Neural cell (in vitro differentiated cells): ENCODE measurements around the gene PWWP2B. TPM values are rescaled to one million over a fixed set of nuclear protein-coding genes. Genes with fewer than 3 reads are reported as not detected.
A peak's percentile ranks its signal among the peaks of the same experiment; 100 is the strongest.

Experiments
- H2AFZ ChIP-seq: fragments of 200-600, 300-800 bp; sonication (generic), shearing (Covaris generic); 2 replicates; pipeline ENCODE4 v1.6.0; 2014; ENCODE audit warnings: low read depth, mild to moderate bottlenecking, antibody characterized with exemption, low read length, moderate library complexity
- H3F3A ChIP-seq: fragments of 200-600 bp; shearing (Covaris generic); 2 replicates; pipeline ENCODE4 v1.6.1; 2016; ENCODE audit warnings: mild to moderate bottlenecking, moderate library complexity, mixed read lengths, antibody characterized with exemption, low read length; ENCODE audit not compliant: insufficient read depth, poor library complexity, severe bottlenecking
- H3K27ac ChIP-seq: fragments of 200-600, 300-800 bp; sonication (generic), shearing (Covaris generic); 2 replicates; pipeline ENCODE4 v1.5.1; 2014; ENCODE audit warnings: mild to moderate bottlenecking, low read length, moderate library complexity
- H3K27me3 ChIP-seq: fragments of 300-800, 200-600 bp; sonication (generic), shearing (Covaris generic); 2 replicates; pipeline ENCODE4 v1.6.0; 2014; ENCODE audit warnings: mild to moderate bottlenecking, low read depth, low read length, moderate library complexity; ENCODE audit not compliant: insufficient read depth
- H3K36me3 ChIP-seq: fragments of 300-800, 200-600 bp; sonication (generic), shearing (Covaris generic); 2 replicates; pipeline ENCODE4 v1.5.1; 2014; ENCODE audit warnings: mild to moderate bottlenecking, antibody characterized with exemption, low read length, moderate library complexity; ENCODE audit not compliant: insufficient read depth
- H3K4me2 ChIP-seq: fragments of 300-800, 200-600 bp; sonication (generic), shearing (Covaris generic); 2 replicates; pipeline ENCODE4 v1.6.0; 2014; ENCODE audit warnings: mild to moderate bottlenecking, low read length
- H3K4me3 ChIP-seq: fragments of 300-800, 200-600 bp; sonication (generic), shearing (Covaris generic); 2 replicates; pipeline ENCODE4 v1.5.1; 2014; ENCODE audit warnings: mild to moderate bottlenecking, low read length, moderate library complexity
- H3K79me2 ChIP-seq: fragments of 200-600 bp; shearing (Covaris generic); replicated peaks from 2 replicates; pipeline ENCODE4 v1.6.0; 2014; ENCODE audit warnings: mild to moderate bottlenecking, low read length, moderate library complexity; ENCODE audit not compliant: insufficient read depth
- H3K9ac ChIP-seq: fragments of 300-800, 200-600 bp; sonication (generic), shearing (Covaris generic); 2 replicates; pipeline ENCODE4 v1.6.1; 2016; ENCODE audit warnings: mild to moderate bottlenecking, low read length, mixed read lengths
- H3K9me2 ChIP-seq: fragments of 200-600 bp; shearing (Covaris generic); 2 replicates; pipeline ENCODE4 v1.6.1; 2016; ENCODE audit warnings: mild to moderate bottlenecking, low read length, mixed read lengths; ENCODE audit not compliant: insufficient read depth
- H3K9me3 ChIP-seq: fragments of 200-600, 300-800 bp; sonication (generic), shearing (Covaris generic); 2 replicates; pipeline ENCODE4 v1.6.1; 2016; ENCODE audit warnings: mild to moderate bottlenecking, mixed run types, low read length, moderate library complexity, mixed read lengths
- H4K20me1 ChIP-seq: fragments of 200-600 bp; shearing (Covaris generic); 2 replicates; pipeline ENCODE4 v1.6.1; 2016; ENCODE audit warnings: mild to moderate bottlenecking, mixed run types; ENCODE audit not compliant: insufficient read depth
- CTCF ChIP-seq: fragments of 450-650 bp; IDR thresholded peaks from 2 replicates; pipeline ENCODE4 v1.5.1; 2014; ENCODE audit warnings: antibody characterized with exemption, mild to moderate bottlenecking, moderate library complexity; ENCODE audit not compliant: poor library complexity, severe bottlenecking
- EP300 ChIP-seq: fragments of 450-650 bp; conservative IDR thresholded peaks from 2 replicates; pipeline ENCODE4 v1.6.1; 2014; ENCODE audit warnings: antibody characterized with exemption, mild to moderate bottlenecking, moderate library complexity; ENCODE audit not compliant: poor library complexity, severe bottlenecking
- EZH2 ChIP-seq: fragments of 200-600, 300-800 bp; shearing (Covaris generic), sonication (generic); IDR thresholded peaks from 2 replicates; pipeline ENCODE4 v1.6.1; 2014; ENCODE audit warnings: antibody characterized with exemption, low read length, borderline replicate concordance, mild to moderate bottlenecking; ENCODE audit not compliant: insufficient read depth, poor library complexity, severe bottlenecking
- MXI1 ChIP-seq: fragments of 450-650 bp; conservative IDR thresholded peaks from 2 replicates; pipeline ENCODE4 v1.6.1; 2014; ENCODE audit warnings: antibody characterized with exemption, mild to moderate bottlenecking; ENCODE audit not compliant: poor library complexity, severe bottlenecking
- RAD21 ChIP-seq: fragments of 450-650 bp; conservative IDR thresholded peaks from 2 replicates; pipeline ENCODE4 v1.6.1; 2014; ENCODE audit warnings: antibody characterized with exemption, mild to moderate bottlenecking, moderate library complexity
- SMC3 ChIP-seq: fragments of 450-650 bp; conservative IDR thresholded peaks from 2 replicates; pipeline ENCODE4 v1.6.1; 2014; ENCODE audit warnings: antibody characterized with exemption, mild to moderate bottlenecking, moderate library complexity; ENCODE audit not compliant: poor library complexity
- TAF1 ChIP-seq: IDR thresholded peaks from 2 replicates; pipeline ENCODE4 v1.6.1; 2012; ENCODE audit warnings: low read depth
- polyA plus RNA-seq: library from polyadenylated mRNA; depleted of rRNA; stranded (reverse); fragments of >200 nt; gene quantifications from 2 replicates; pipeline ENCODE4 v1.2.3, GENCODE V29; 2014
- TF ChIP-seq, protein P1 (sequence below): IDR thresholded peaks from 2 replicates; pipeline ENCODE4 v1.6.1; 2012; ENCODE audit warnings: borderline replicate concordance

Gene PWWP2B
- polyA plus RNA-seq, 1 donor from 2014 or later = 13.0 TPM

- no peak overlapping the region for H2AFZ ChIP-seq
Observed at GRCh38 chr10:132458071-132458585, 61.1 kb downstream of the PWWP2B start.

GRCh38 chr10:132458586-132459300, 61.7 kb downstream of the PWWP2B start:
- no peaks in the 10 kb centered on the region for H3K36me3 ChIP-seq
- no peak overlapping the region for H3K4me3 ChIP-seq
- TF ChIP-seq TAF1 (no peak), CTCF (peak; percentile 76), MXI1 (no peak), SMC3 (peak; percentile 88), RAD21 (peak; percentile 82)
- no peak overlapping the region for H2AFZ ChIP-seq
- no peak overlapping the region for H3K4me2 ChIP-seq
- no peaks in the 10 kb centered on the region for H3F3A ChIP-seq
- no peaks in the 10 kb centered on the region for H3K79me2 ChIP-seq
- H3K9ac ChIP-seq = no peak overlapping the region
- H3K27ac ChIP-seq = no peak overlapping the region
- H3K9me3 ChIP-seq = no peaks in the 10 kb centered on the region
- no peaks in the 10 kb centered on the region for H4K20me1 ChIP-seq
- H3K27me3 ChIP-seq = no peaks in the 10 kb centered on the region
- no peaks in the 10 kb centered on the region for H3K9me2 ChIP-seq

More at GRCh38 chr10:132458071-132458585, 61.1 kb downstream of the PWWP2B start:
- no peaks in the 10 kb centered on the region for H3K79me2 ChIP-seq
- no peaks in the 10 kb centered on the region for H3K9me3 ChIP-seq
- no peak overlapping the region for H3K9ac ChIP-seq
- TF ChIP-seq EP300 = no peak
- no peak for TF ChIP-seq RAD21
- TF ChIP-seq TAF1 = no peak
- H3K27me3 ChIP-seq = no peaks in the 10 kb centered on the region
- no peak overlapping the region for H3K4me2 ChIP-seq
- H3K36me3 ChIP-seq = no peaks in the 10 kb centered on the region
- H3K27ac ChIP-seq = no peak overlapping the region
- no peaks in the 10 kb centered on the region for H3K9me2 ChIP-seq
- no peaks in the 10 kb centered on the region for H3F3A ChIP-seq
- H4K20me1 ChIP-seq = no peaks in the 10 kb centered on the region
- no peak overlapping the region for H3K4me3 ChIP-seq

- no peak for TF ChIP-seq EZH2
- TF ChIP-seq CTCF = no peak
- TF ChIP-seq MXI1 = no peak
- TF ChIP-seq, protein P1, sequence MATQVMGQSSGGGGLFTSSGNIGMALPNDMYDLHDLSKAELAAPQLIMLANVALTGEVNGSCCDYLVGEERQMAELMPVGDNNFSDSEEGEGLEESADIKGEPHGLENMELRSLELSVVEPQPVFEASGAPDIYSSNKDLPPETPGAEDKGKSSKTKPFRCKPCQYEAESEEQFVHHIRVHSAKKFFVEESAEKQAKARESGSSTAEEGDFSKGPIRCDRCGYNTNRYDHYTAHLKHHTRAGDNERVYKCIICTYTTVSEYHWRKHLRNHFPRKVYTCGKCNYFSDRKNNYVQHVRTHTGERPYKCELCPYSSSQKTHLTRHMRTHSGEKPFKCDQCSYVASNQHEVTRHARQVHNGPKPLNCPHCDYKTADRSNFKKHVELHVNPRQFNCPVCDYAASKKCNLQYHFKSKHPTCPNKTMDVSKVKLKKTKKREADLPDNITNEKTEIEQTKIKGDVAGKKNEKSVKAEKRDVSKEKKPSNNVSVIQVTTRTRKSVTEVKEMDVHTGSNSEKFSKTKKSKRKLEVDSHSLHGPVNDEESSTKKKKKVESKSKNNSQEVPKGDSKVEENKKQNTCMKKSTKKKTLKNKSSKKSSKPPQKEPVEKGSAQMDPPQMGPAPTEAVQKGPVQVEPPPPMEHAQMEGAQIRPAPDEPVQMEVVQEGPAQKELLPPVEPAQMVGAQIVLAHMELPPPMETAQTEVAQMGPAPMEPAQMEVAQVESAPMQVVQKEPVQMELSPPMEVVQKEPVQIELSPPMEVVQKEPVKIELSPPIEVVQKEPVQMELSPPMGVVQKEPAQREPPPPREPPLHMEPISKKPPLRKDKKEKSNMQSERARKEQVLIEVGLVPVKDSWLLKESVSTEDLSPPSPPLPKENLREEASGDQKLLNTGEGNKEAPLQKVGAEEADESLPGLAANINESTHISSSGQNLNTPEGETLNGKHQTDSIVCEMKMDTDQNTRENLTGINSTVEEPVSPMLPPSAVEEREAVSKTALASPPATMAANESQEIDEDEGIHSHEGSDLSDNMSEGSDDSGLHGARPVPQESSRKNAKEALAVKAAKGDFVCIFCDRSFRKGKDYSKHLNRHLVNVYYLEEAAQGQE = no peak
- no peak for TF ChIP-seq TAF1
- Histone ChIP-seq H3K27ac (no peak overlapping the region), H3F3A (no peaks in the 10 kb centered on the region), H3K9ac (no peak overlapping the region), H3K4me2 (no peak overlapping the region), H3K36me3 (no peaks in the 10 kb centered on the region), H3K9me3 (no peaks in the 10 kb centered on the region), H3K27me3 (no peaks in the 10 kb centered on the region), H3K4me3 (no peak overlapping the region), H2AFZ (no peak overlapping the region), H4K20me1 (no peaks in the 10 kb centered on the region), H3K9me2 (no peaks in the 10 kb centered on the region), H3K79me2 (no peaks in the 10 kb centered on the region)
Observed at GRCh38 chr10:132459301-132460003, 62.5 kb downstream of the PWWP2B start.
